Upper lobe of left lung (tissue), 4 donors: ENCODE measurements around the gene RFTN1.

Source experiments
- CTCF ChIP-seq, 6 experiments: fragments of 450-650 bp in 4 of 6; fragments of 200-600 bp in 2 of 6; sonication (generic) in 2 of 6; IDR thresholded peaks; one replicate each; pipeline ENCODE4 v1.5.1; 2016 to 2019; ENCODE audit warnings: antibody characterized with exemption in 6 of 6
- EP300 ChIP-seq, 4 donors: sonication (generic); formaldehyde crosslinking; IDR thresholded peaks; one replicate each; pipeline ENCODE4 v1.5.1; 2017; ENCODE audit warnings: antibody characterized with exemption in 4 of 4, control low read depth in 2 of 4
- POLR2A ChIP-seq, 4 donors: fragments of 450-650 bp; IDR thresholded peaks; one replicate each; pipeline ENCODE4 v1.5.1; 2016 to 2017; ENCODE audit warnings: antibody characterized with exemption in 4 of 4, mild to moderate bottlenecking in 2 of 4
- POLR2AphosphoS5 ChIP-seq, 2 donors: sonication (generic); formaldehyde crosslinking; IDR thresholded peaks; one replicate each; pipeline ENCODE4 v1.5.1; 2017; ENCODE audit warnings: antibody characterized with exemption in 2 of 2

DNA sequence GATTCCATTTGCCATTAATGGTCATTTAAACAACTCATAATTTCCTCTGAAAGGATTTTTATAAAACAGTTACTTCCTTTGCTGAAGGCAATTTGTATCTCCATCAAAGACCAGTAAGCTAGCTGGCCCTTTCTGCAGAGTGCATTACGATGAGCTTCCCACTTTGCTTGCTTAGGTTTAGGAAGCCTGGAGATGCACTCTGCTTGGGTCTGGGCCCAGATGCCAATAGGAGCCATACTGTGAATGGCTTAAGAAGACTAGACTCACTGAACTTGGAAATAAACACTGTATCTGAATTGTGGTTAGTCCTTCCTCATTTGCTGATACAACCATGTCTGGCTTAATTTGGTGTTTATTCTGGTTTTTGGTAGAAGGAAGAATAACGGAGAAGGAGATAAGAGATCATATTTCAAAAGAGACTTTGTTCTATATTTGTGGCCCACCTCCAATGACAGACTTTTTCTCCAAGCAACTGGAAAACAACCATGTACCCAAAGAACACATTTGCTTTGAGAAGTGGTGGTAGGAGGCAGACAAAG is 210.4 kb downstream of the RFTN1 start:
- TF ChIP-seq POLR2A (IDR thresholded peaks at IDR 0.05), result no peak
- no peak for TF ChIP-seq CTCF (IDR thresholded peaks at IDR 0.05)
- TF ChIP-seq POLR2AphosphoS5 (IDR thresholded peaks at IDR 0.05), result no peak
- no peak for TF ChIP-seq EP300 (IDR thresholded peaks at IDR 0.05)
